NT2/D1 (cell line): ENCODE data around the gene KLHL6.
A peak's percentile ranks its signal among the peaks of the same experiment; 100 is the strongest.

ENCODE experiments used
- DNase-seq: peaks from one replicate; pipeline ENCODE4 v3.0.0-alpha.2; 2011; ENCODE audit warnings: low read depth, low spot score
- H3K27me3 ChIP-seq: 2 replicates; pipeline ENCODE4 v1.6.0; 2011; ENCODE audit warnings: mild to moderate bottlenecking; ENCODE audit not compliant: insufficient read length, insufficient read depth
- H3K36me3 ChIP-seq: 2 replicates; pipeline ENCODE4 v1.6.1; 2011; ENCODE audit warnings: mild to moderate bottlenecking, low read length, mixed read lengths; ENCODE audit not compliant: insufficient read depth, insufficient read length
- H3K4me1 ChIP-seq: 2 replicates; pipeline ENCODE4 v1.5.1; 2011; ENCODE audit not compliant: insufficient read depth, insufficient read length
- H3K4me3 ChIP-seq: 2 replicates; pipeline ENCODE4 v1.5.1; 2011; ENCODE audit warnings: low read depth; ENCODE audit not compliant: insufficient read length
- H3K9ac ChIP-seq: 2 replicates; pipeline ENCODE4 v1.6.0; 2011; ENCODE audit warnings: low read depth; ENCODE audit not compliant: insufficient read length
- H3K9me3 ChIP-seq: 2 replicates; pipeline ENCODE4 v1.5.1; 2011; ENCODE audit warnings: mild to moderate bottlenecking, low read length; ENCODE audit not compliant: insufficient read depth
- SUZ12 ChIP-seq: IDR thresholded peaks from 2 replicates; pipeline ENCODE4 v1.6.1; 2011; ENCODE audit not compliant: insufficient read length, insufficient read depth; ENCODE audit errors: extremely low read depth
- YY1 ChIP-seq: IDR thresholded peaks from 2 replicates; pipeline ENCODE4 v1.6.1; 2011; ENCODE audit not compliant: insufficient read length, insufficient read depth
- ZNF274 ChIP-seq: IDR thresholded peaks from 2 replicates; pipeline ENCODE4 v1.6.1; 2011; ENCODE audit warnings: mild to moderate bottlenecking, low read depth, low read length

The KLHL6 gene

DNA sequence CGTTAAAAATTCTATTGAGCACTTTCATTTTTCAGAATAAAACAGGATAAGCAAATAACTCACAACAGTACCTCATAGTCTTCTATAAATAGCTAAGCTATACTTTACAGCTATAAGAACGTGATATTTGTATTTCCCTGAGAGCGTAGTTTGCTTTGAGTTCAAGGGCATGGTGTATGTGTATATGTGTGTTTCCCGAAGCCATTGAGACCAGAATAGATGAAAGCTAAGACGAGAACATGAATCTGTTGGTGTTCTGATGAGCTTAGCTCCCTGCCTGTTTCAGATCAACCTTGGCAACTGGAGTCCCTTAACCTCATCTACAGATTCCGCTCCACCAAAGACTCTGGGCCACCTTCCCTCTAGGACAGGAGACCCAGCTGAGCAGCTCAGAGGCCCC lies 67.6 kb downstream of the KLHL6 start:
- no peak for TF ChIP-seq SUZ12
- Histone ChIP-seq H3K9ac (no peak overlapping the region), H3K36me3 (no peaks in the 10 kb centered on the region), H3K9me3 (no peaks in the 10 kb centered on the region; the same call in 1 of the 2 replicates), H3K4me3 (no peak overlapping the region), H3K4me1 (peaks cover 4% of the 10 kb centered on the region), H3K27me3 (no peaks in the 10 kb centered on the region)
- DNase-seq = no peak

DNA sequence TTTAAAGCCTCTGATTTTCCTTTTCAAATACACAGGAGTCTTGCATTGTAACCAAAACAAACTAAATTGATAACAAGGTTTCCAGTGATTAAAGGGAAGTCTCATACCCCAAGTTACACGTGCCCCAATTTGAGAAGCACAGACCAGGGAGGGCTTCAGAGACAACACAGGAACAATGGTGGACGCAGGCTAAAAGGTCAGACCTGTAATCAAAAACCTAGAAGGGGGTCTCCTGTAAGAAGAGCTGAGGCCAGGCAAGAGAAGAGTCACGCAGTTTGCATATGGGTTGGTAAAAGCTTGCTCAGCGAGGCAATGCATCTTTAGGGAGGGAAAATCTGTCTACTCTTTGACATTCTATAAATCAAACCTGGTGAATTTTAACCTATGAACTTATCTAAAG lies 68.5 kb downstream of the KLHL6 start:
- H3K36me3 ChIP-seq = no peaks in the 10 kb centered on the region
- peaks cover 3% of the 10 kb centered on the region for H3K4me1 ChIP-seq
- no peak overlapping the region for H3K9ac ChIP-seq
- TF ChIP-seq ZNF274 (no peak), YY1 (no peak), SUZ12 (no peak)
- no peak overlapping the region for H3K4me3 ChIP-seq
- no peaks in the 10 kb centered on the region; the same call in 1 of the 2 replicates for H3K9me3 ChIP-seq
- no peak for DNase-seq
- no peaks in the 10 kb centered on the region for H3K27me3 ChIP-seq

DNA sequence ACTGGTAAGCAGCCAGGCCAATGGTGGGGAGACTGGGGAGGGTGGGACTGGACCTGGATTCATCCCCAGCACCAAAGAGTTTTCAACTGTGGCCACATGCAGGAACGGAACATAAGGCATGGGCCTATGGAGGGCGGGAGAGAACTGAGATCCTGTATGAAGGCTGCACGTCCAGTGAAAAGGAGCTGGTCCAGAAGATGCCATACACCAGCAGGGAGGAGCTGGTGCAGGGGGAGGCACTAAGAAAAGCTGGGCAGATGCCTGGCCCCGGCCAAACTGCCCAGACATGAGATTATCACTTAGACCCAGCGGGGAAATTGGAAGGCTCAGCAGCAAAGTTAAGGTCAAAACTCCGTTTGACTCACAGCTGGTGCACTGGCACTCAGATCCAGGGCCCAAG lies 69.0 kb downstream of the KLHL6 start:
- Histone ChIP-seq H3K27me3 (no peaks in the 10 kb centered on the region), H3K9me3 (no peaks in the 10 kb centered on the region), H3K4me1 (no peaks in the 10 kb centered on the region), H3K36me3 (no peaks in the 10 kb centered on the region), H3K4me3 (no peak overlapping the region), H3K9ac (no peak overlapping the region)
- no peak for DNase-seq
- TF ChIP-seq ZNF274 (no peak), SUZ12 (no peak), YY1 (no peak)

DNA sequence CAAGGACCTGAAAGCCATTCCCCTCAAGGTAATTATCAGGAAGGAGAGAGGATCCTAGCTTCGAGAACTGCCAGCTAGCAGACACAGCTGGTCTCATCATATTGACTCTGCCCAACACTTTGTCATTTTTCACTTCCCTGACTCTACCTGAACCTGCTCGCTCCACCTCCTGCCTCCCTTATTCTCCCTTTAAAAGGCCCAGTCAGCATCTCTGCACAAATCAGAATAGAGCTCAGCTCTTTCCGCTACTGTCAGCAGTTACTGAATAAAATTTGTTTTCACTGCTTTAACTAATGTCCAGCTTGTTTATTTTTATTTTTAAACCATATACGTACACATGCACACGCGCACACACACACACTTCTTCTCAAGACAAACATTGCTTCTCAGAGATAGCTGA lies 69.9 kb downstream of the KLHL6 start:
- no peak for DNase-seq
- Histone ChIP-seq H3K4me1 (no peaks in the 10 kb centered on the region), H3K4me3 (no peak overlapping the region), H3K27me3 (no peaks in the 10 kb centered on the region), H3K9ac (no peak overlapping the region), H3K36me3 (no peaks in the 10 kb centered on the region), H3K9me3 (no peaks in the 10 kb centered on the region)
- TF ChIP-seq YY1 (no peak), SUZ12 (no peak), ZNF274 (no peak)

DNA sequence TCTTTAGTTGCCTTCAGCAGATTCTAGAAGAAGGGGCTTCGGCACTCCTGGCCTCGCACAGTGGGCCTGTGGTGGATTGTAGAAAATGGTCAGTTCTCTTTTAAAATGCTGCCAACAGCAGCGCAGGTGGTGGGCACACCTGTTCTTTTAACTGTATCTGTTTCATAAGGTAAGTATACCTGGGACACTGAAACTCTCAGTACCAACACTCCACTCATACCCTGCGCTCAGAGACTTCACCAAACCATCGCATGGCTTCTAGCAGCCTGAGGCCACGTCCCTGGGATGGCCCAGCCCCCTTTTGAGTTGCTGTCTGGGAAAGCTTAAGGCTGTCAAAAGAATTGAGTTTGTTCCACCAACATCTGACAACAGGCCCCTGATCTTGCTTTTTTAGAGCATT lies 70.4 kb downstream of the KLHL6 start:
- no peak for DNase-seq
- Histone ChIP-seq H3K27me3 (no peaks in the 10 kb centered on the region), H3K4me3 (no peak overlapping the region), H3K36me3 (no peaks in the 10 kb centered on the region), H3K4me1 (no peaks in the 10 kb centered on the region), H3K9me3 (no peaks in the 10 kb centered on the region), H3K9ac (no peak overlapping the region)
- no peak for TF ChIP-seq ZNF274

DNA sequence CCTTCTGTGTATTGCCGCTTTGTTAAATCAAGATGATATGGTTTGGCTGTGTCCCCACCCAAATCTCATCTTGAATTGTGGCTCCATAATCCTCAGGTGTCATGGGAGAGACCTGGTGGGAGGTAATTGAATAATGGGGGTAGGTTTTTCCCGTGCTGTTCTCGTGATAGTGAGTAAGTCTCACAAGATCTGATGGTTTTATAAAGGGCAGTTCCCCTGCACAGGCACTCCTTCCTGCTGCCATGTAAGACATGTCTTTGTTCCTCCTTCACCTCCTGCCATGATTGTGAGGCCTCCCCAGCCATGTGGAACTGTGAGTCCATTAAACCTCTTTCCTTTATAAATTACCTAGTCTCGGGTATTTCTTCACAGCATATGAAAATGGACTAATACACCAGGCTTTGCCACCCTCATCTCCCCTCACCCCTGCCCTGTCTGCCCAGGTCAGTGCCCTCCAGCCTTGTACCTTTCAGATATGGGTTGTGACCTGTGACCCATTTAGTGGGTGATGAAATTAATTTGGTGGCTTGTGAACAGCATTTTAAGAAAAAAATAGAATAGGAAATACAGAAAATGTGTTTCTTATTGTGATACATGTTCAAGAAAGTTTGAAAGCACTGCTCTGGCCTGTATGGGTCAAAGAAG lies 71.0 kb downstream of the KLHL6 start:
- DNase-seq = no peak
- no peak overlapping the region for H3K4me3 ChIP-seq

DNA sequence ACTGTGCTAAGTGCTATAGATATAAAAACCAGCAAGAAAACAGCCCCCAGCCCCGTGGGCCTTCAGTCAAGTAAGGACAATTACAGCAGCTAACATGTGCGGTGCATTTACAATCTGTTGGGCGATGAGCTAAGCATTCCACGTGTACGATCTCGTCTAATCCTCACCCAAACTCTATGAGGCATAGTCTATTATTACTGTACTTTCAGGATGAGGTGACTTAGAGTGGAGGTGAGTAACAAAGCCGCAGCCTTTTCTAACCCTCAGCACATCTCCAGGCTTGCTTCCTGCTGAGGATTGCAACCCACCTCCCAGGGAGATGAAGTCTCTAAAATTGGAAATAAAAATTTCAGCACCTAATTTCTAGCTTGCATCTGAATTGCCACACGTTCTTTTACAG lies 73.9 kb downstream of the KLHL6 start:
- Histone ChIP-seq H3K27me3 (no peaks in the 10 kb centered on the region), H3K9me3 (no peaks in the 10 kb centered on the region), H3K4me3 (no peak overlapping the region), H3K4me1 (peaks cover 6% of the 10 kb centered on the region), H3K9ac (no peak overlapping the region), H3K36me3 (no peaks in the 10 kb centered on the region)
- no peak for DNase-seq
- TF ChIP-seq SUZ12 (no peak), YY1 (no peak), ZNF274 (no peak)

More for the DNA sequence above, 71.0 kb downstream of the KLHL6 start:
- TF ChIP-seq YY1 = no peak
- TF ChIP-seq SUZ12 = no peak
- TF ChIP-seq ZNF274 = no peak
- Histone ChIP-seq H3K4me1 (peaks cover 3% of the 10 kb centered on the region), H3K27me3 (no peaks in the 10 kb centered on the region), H3K36me3 (no peaks in the 10 kb centered on the region), H3K9ac (no peak overlapping the region), H3K9me3 (no peaks in the 10 kb centered on the region)

DNA sequence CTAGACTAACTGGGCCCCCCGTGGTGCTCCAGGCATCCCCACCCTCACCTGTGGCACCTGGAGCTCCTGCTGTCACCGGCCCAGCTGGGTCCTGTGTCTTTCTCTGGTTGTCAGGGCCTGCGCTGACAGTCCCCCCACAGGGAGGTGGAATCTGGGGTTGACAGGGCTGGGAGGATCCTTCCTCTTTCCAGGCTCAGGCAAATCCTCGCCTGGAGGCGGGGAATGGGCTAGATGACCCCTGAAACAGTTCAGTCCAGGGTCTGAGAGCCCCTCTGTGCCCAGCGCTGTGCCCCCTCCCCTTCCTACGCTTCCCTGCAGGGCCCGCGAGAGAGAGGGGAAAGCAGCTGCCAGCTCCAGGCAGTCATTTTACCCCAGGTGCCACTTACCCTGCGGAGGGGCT lies 77.0 kb downstream of the KLHL6 start:
- Histone ChIP-seq H3K27me3 (no peaks in the 10 kb centered on the region), H3K9me3 (no peaks in the 10 kb centered on the region), H3K36me3 (no peaks in the 10 kb centered on the region), H3K4me1 (peaks cover 6% of the 10 kb centered on the region), H3K4me3 (no peak overlapping the region), H3K9ac (peak overlapping the region; percentile 13)
- DNase-seq = no peak
- no peak for TF ChIP-seq ZNF274
- no peak for TF ChIP-seq YY1
- TF ChIP-seq SUZ12 = no peak
